H9 (cell line): Measurements from ENCODE around the gene TSACC. TPM values are rescaled to one million over a fixed set of nuclear protein-coding genes. Genes with fewer than 3 reads are reported as not detected.

ENCODE experiments used
- DNase-seq: peaks from one replicate; pipeline ENCODE4 v3.0.0-alpha.2; 2017
- H2AFZ ChIP-seq: one replicate; pipeline ENCODE4 v1.6.1; 2013; ENCODE audit warnings: mild to moderate bottlenecking, low read length, control low read depth, moderate library complexity
- H2AK5ac ChIP-seq: 2 replicates; pipeline ENCODE4 v1.6.1; 2013; ENCODE audit warnings: low read length, control low read depth, mixed read lengths; ENCODE audit not compliant: insufficient read length
- H2BK120ac ChIP-seq: one replicate; pipeline ENCODE4 v1.6.1; 2013; ENCODE audit warnings: low read depth, mild to moderate bottlenecking, low read length, control low read depth, inconsistent platforms; ENCODE audit not compliant: poor library complexity, severe bottlenecking
- H2BK12ac ChIP-seq: 2 replicates; pipeline ENCODE4 v1.6.1; 2013; ENCODE audit warnings: low read length, control low read depth, mixed read lengths, low read depth; ENCODE audit not compliant: insufficient read length
- H2BK15ac ChIP-seq: 2 replicates; pipeline ENCODE4 v1.6.1; 2013; ENCODE audit warnings: low read depth, low read length, control low read depth
- H2BK20ac ChIP-seq: one replicate; pipeline ENCODE4 v1.6.1; 2013; ENCODE audit warnings: low read depth, mild to moderate bottlenecking, low read length, control low read depth, inconsistent platforms; ENCODE audit not compliant: poor library complexity, severe bottlenecking
- H2BK5ac ChIP-seq: 2 replicates; pipeline ENCODE4 v1.6.1; 2013; ENCODE audit warnings: low read length, control low read depth, mixed read lengths; ENCODE audit not compliant: insufficient read length
- H3K14ac ChIP-seq: 2 replicates; pipeline ENCODE4 v1.6.1; 2013; ENCODE audit warnings: low read length, control low read depth; ENCODE audit not compliant: insufficient read depth
- H3K18ac ChIP-seq: 2 replicates; pipeline ENCODE4 v1.6.1; 2013; ENCODE audit warnings: low read depth, mild to moderate bottlenecking, mixed read lengths, low read length, control low read depth; ENCODE audit not compliant: insufficient read length
- H3K23ac ChIP-seq: 2 replicates; pipeline ENCODE4 v1.6.1; 2013; ENCODE audit warnings: low read length, control low read depth, mixed read lengths, low read depth; ENCODE audit not compliant: insufficient read length
- H3K23me2 ChIP-seq: 2 replicates; pipeline ENCODE4 v1.6.1; 2013; ENCODE audit warnings: low read depth, mild to moderate bottlenecking, mixed read lengths, low read length, control low read depth; ENCODE audit not compliant: insufficient read length, poor library complexity, severe bottlenecking
- H3K27ac ChIP-seq: 2 replicates; pipeline ENCODE4 v1.5.1; 2013; ENCODE audit warnings: low read length, control low read depth, mixed read lengths, low read depth; ENCODE audit not compliant: insufficient read length
- H3K27me3 ChIP-seq: 2 replicates; pipeline ENCODE4 v1.6.1; 2013; ENCODE audit warnings: low read length, control low read depth, inconsistent platforms; ENCODE audit not compliant: insufficient read depth
- H3K4ac ChIP-seq: 2 replicates; pipeline ENCODE4 v1.6.1; 2013; ENCODE audit warnings: low read depth, mild to moderate bottlenecking, control low read depth, inconsistent platforms, low read length, moderate library complexity
- H3K4me1 ChIP-seq: 2 replicates; pipeline ENCODE4 v1.6.1; 2013; ENCODE audit warnings: low read length, control low read depth, inconsistent platforms; ENCODE audit not compliant: insufficient read depth
- H3K4me2 ChIP-seq: 2 replicates; pipeline ENCODE4 v1.6.1; 2013; ENCODE audit warnings: low read length, control low read depth, mixed read lengths; ENCODE audit not compliant: insufficient read length, insufficient read depth
- H3K56ac ChIP-seq: 2 replicates; pipeline ENCODE4 v1.6.1; 2013; ENCODE audit warnings: low read depth, mild to moderate bottlenecking, mixed read lengths, low read length, control low read depth; ENCODE audit not compliant: insufficient read length
- H3K79me1 ChIP-seq: 2 replicates; pipeline ENCODE4 v1.6.1; 2013; ENCODE audit warnings: low read depth, mild to moderate bottlenecking, moderate library complexity, low read length, control low read depth, inconsistent platforms; ENCODE audit not compliant: insufficient read depth, poor library complexity, severe bottlenecking
- H3K79me2 ChIP-seq: 2 replicates; pipeline ENCODE4 v1.6.1; 2013; ENCODE audit warnings: low read length, control low read depth, inconsistent platforms; ENCODE audit not compliant: insufficient read depth
- H3K9ac ChIP-seq: 2 replicates; pipeline ENCODE4 v1.6.1; 2013; ENCODE audit warnings: low read length, control low read depth, mixed read lengths; ENCODE audit not compliant: insufficient read length; ENCODE audit errors: extremely low read depth
- H3K9me3 ChIP-seq: one replicate; pipeline ENCODE4 v1.6.1; 2013; ENCODE audit warnings: low read depth, low read length, inconsistent platforms; ENCODE audit not compliant: control insufficient read depth
- H3T11ph ChIP-seq: one replicate; pipeline ENCODE4 v1.6.1; 2013; ENCODE audit warnings: mild to moderate bottlenecking, low read length, control low read depth, inconsistent platforms
- H4K20me1 ChIP-seq: one replicate; pipeline ENCODE4 v1.6.1; 2013; ENCODE audit not compliant: control insufficient read depth, insufficient read length, insufficient read depth
- H4K5ac ChIP-seq: 2 replicates; pipeline ENCODE4 v1.6.1; 2013; ENCODE audit warnings: low read depth, mild to moderate bottlenecking, mixed read lengths, low read length, control low read depth; ENCODE audit not compliant: insufficient read length
- H4K8ac ChIP-seq: replicated peaks from 2 replicates; pipeline ENCODE4 v1.6.1; 2013; ENCODE audit warnings: low read length, control low read depth, mixed read lengths, low read depth; ENCODE audit not compliant: insufficient read length
- H4K91ac ChIP-seq: 2 replicates; pipeline ENCODE4 v1.6.1; 2013; ENCODE audit warnings: low read depth, mild to moderate bottlenecking, moderate library complexity, mixed read lengths, low read length, control low read depth; ENCODE audit not compliant: insufficient read length
- H3K27ac Mint-ChIP-seq, 3 experiments: 2 replicates in 2 of 3; 3 replicates in 1 of 3; pipeline ENCODE4 v1.8.0; 2020 to 2021; ENCODE audit warnings: mixed read lengths in 3 of 3, mild to moderate bottlenecking in 1 of 3, moderate library complexity in 1 of 3
- H3K27me3 Mint-ChIP-seq: 2 replicates; pipeline ENCODE4 v1.8.0; 2021; ENCODE audit warnings: low read depth, mild to moderate bottlenecking, moderate library complexity, mixed read lengths
- H3K36me3 Mint-ChIP-seq, 3 experiments: 2 replicates in 2 of 3; 3 replicates in 1 of 3; pipeline ENCODE4 v1.8.0; 2020 to 2021; ENCODE audit warnings: low read depth in 3 of 3, mixed read lengths in 3 of 3; ENCODE audit not compliant: insufficient read depth in 1 of 3
- H3K4me1 Mint-ChIP-seq, 2 experiments: 2 replicates each; pipeline ENCODE4 v1.8.0; 2020; ENCODE audit warnings: mixed read lengths in 2 of 2
- H3K4me3 Mint-ChIP-seq, 2 experiments: 2 replicates in 1 of 2; 3 replicates in 1 of 2; pipeline ENCODE4 v1.8.0; 2020 to 2021; ENCODE audit warnings: mild to moderate bottlenecking in 2 of 2, mixed read lengths in 2 of 2, moderate library complexity in 1 of 2
- H3K9me3 Mint-ChIP-seq, 2 experiments: 2 replicates in 1 of 2; 3 replicates in 1 of 2; pipeline ENCODE4 v1.8.0; 2020; ENCODE audit warnings: mild to moderate bottlenecking in 2 of 2, mixed read lengths in 2 of 2, moderate library complexity in 1 of 2
- WGBS: extraction: QIAGEN DNeasy Blood & Tissue Kit; methylation state at CpG from one replicate; pipeline ENCODE4 v1.1.7; 2013; ENCODE audit warnings: missing lambda C conversion rate, low lambda C conversion rate, mixed read lengths; ENCODE audit not compliant: insufficient read length; ENCODE audit errors: extremely low coverage; 5-methylcytosine and 5-hydroxymethylcytosine counted together
- total RNA-seq: library from RNA; stranded (reverse); gene quantifications from 2 replicates; pipeline ENCODE4 v1.2.1, GENCODE V29; 2021
- TF ChIP-seq, protein P1 (sequence below): fragments of 200-600 bp; sonication (generic); conservative IDR thresholded peaks from 3 replicates; pipeline ENCODE4 v1.8.0; 2021; ENCODE audit warnings: antibody characterized with exemption, mild to moderate bottlenecking

TSACC gene
- total RNA-seq, 1 experiment from 2014 or later = 2.3 TPM

DNA sequence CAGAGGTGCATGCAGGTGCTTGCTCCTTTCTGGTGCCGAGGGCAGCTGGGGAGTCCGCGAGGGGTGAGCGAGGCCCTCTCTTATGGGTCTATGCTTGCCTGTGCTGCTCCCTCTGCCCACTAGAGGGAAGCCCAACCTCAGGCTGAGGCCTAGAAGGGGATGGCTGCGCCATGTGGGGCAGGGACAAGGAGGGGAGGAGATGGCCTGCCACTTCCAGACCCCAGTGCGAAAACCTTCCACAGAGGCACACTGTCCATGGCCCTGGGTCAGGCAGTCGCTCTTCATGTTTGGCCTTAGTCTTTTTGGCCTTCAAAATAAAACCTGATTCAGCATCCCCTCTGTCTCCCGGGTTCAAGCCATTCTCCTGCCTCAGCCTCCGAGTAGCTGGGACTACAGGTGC is 44.7 kb downstream of the TSACC start:
- H4K91ac ChIP-seq = no peak overlapping the region
- H3K4me1 Mint-ChIP-seq = peaks cover 14 to 19% of the 10 kb centered on the region in 2 experiments
- H3K23ac ChIP-seq = no peak overlapping the region
- H3K14ac ChIP-seq = no peak overlapping the region
- no peak overlapping the region for H2AFZ ChIP-seq
- no peak overlapping the region for H2AK5ac ChIP-seq
- H3K9ac ChIP-seq = no peak overlapping the region
- H3K4ac ChIP-seq = no peak overlapping the region
- no peaks in the 10 kb centered on the region for H3K9me3 ChIP-seq
- H3K4me2 ChIP-seq = no peak overlapping the region
- no peak overlapping the region for H2BK20ac ChIP-seq
- no peak overlapping the region for H2BK120ac ChIP-seq
- no peak overlapping the region for H3K56ac ChIP-seq
- no peaks in the 10 kb centered on the region; the same call in 1 of the 2 replicates for H3K27me3 ChIP-seq
- no peaks in the 10 kb centered on the region; the same call in 1 of the 2 replicates for H3K4me1 ChIP-seq
- no peak overlapping the region for H3K18ac ChIP-seq
- no peak overlapping the region for H2BK5ac ChIP-seq
- no peak overlapping the region for H4K5ac ChIP-seq
- no peak overlapping the region for H2BK12ac ChIP-seq
- no peaks in the 10 kb centered on the region for H3K79me1 ChIP-seq
- H3K9me3 Mint-ChIP-seq = no peaks in the 10 kb centered on the region
- H3K27ac Mint-ChIP-seq = peak overlapping the region in 1 of 3 experiments; percentile 70; a peak in 1 of 7 replicates
- H3K79me2 ChIP-seq = no peaks in the 10 kb centered on the region
- no peak overlapping the region for H2BK15ac ChIP-seq
- no peak overlapping the region for H3K4me3 Mint-ChIP-seq
- no peak overlapping the region for H3K27ac ChIP-seq
- no peaks in the 10 kb centered on the region for H4K20me1 ChIP-seq
- no peaks in the 10 kb centered on the region for H3K23me2 ChIP-seq
- WGBS = no CpG with 5 or more reads among the region's 9 CpGs
- H3K27me3 Mint-ChIP-seq = peaks cover 28% of the 10 kb centered on the region
- no peaks in the 10 kb centered on the region for H3K36me3 Mint-ChIP-seq
- H3T11ph ChIP-seq = no peak overlapping the region
- DNase-seq = peak; percentile 90
- no peak overlapping the region for H4K8ac ChIP-seq
- TF ChIP-seq, protein P1, sequence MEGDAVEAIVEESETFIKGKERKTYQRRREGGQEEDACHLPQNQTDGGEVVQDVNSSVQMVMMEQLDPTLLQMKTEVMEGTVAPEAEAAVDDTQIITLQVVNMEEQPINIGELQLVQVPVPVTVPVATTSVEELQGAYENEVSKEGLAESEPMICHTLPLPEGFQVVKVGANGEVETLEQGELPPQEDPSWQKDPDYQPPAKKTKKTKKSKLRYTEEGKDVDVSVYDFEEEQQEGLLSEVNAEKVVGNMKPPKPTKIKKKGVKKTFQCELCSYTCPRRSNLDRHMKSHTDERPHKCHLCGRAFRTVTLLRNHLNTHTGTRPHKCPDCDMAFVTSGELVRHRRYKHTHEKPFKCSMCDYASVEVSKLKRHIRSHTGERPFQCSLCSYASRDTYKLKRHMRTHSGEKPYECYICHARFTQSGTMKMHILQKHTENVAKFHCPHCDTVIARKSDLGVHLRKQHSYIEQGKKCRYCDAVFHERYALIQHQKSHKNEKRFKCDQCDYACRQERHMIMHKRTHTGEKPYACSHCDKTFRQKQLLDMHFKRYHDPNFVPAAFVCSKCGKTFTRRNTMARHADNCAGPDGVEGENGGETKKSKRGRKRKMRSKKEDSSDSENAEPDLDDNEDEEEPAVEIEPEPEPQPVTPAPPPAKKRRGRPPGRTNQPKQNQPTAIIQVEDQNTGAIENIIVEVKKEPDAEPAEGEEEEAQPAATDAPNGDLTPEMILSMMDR = peak; percentile 93
